CD4-positive, alpha-beta T cell treated with Interferon alpha-2 for 1 hour (primary cell): Measurements from ENCODE around the gene PABPC3.
A peak's percentile ranks its signal among the peaks of the same experiment; 100 is the strongest.

Source experiments
- DNase-seq, 2 donors: peaks; one replicate each; pipeline ENCODE4 v3.0.0-alpha.2; 2020 to 2022

Gene PABPC3

DNA sequence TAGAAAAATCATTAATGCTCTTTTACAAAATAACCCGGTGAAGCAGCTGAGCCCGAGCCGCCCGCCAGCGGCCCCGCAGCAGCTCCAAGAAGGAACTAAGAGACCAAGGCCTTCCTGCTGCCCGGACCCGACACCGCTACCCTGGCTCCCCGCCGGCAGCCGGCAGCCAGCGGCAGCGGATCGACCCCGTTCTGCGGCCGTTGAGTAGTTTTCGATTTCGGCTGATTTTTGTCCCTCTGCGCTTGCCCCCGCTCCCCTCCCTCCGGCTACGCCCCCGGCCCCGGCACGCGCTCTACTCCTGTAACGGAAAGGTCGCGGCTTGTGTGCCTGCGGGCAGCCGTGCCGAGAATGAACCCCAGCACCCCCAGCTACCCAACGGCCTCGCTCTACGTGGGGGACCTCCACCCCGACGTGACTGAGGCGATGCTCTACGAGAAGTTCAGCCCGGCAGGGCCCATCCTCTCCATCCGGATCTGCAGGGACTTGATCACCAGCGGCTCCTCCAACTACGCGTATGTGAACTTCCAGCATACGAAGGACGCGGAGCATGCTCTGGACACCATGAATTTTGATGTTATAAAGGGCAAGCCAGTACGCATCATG is at the start of gene PABPC3:
Gene PABPC3 (plus strand): TSS at position 286 of the 603 bp plus-strand sequence. CDS start 63 bp downstream, at position 349.
- DNase-seq: no peak

DNA sequence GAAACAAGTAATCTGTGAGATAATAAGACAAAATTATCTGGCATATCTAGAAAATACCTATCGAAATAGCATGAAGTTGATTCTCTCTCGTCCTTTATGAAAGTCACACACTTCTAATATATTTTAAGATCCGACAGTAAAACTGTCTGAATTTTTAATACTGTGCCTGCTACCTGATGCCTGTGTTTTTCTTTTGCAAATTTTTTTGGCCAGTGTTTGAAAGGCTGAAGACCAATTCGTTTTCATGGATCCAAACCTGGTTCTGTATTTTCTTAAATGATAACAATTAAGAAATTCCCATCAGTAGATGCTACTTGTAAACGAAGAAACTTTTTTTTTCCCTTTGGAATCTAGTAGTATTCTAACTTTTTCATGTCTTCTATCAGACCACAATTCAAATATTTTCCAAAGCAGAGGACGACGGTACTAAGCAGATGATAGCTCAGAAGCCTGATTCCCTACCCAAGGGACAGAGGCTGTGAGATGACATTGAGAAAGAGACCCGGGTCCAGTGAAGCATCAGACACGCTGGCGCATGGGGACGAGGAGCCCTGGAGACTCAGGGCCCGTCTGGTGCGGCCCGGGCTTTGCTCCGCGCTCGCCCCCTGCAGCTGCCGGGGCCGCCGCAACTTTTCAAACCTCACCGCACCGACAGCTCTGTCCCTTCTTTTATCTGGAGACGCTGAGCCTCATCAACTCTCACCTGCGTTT is 49.5 kb upstream of the PABPC3 start:
- DNase-seq: no peak

DNA sequence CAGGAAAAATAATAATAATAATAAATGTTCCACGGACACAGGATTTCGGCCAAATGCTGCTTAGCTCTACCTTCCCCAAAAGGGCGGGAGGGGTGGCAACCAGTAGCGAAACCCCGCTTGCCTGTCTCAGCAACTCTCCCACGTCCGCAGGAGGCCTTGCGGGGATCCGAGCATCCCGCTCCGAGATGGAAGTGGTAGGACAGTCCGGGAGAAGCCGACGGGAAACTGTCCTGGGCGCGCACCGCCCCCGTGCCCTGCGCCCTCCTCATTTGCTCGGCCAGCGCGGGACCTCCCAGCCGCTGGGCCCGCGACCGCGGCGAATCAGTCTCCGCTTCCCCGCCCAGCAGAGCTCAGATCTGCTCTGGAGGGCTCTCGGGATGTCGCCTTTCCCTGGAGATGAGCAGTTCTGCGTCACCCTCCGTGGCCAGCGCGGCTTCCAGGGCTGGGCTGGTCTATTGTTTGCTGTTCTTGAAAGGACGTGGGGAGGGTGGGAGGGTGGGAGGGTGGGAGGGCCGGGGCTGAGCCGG is 48.9 kb upstream of the PABPC3 start:
- DNase-seq: no peak

DNA sequence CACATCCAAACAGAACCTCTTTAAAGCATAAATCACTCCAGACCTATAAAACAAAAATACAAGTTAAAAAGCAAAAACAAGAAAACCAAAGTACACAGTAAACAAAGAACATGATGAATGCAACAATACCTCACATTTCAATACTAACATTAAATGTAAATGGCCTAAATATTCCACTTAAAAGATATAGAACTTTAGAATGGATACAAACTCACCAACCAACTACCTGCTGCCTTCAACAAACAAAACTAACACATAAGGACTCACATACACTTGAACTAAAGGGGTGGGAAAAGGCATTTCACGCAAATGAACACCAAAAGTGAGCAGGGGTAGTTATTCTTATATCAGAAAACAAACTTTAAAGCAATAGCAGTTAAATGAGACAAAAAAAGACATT is 44.9 kb upstream of the PABPC3 start:
- DNase-seq: no peak

DNA sequence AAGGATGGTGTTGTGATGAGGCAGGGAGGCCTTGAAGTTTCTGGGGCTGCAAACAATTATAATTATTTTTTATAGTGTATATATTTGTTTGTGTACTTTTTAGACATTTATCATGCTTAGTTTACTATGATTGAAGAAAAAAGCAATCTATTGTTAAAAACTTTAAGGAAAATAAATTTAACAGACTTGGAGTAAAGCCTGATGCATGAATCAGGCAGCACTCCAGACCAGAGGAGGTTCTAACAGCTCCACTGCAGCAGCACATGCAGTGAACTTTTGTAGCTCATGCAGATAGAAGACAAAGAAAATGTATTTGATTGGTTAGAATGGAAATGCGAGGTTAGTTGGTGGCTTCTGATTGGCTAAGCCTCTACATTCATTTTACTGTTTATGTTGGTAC is 36.8 kb upstream of the PABPC3 start:
- no peak for DNase-seq

DNA sequence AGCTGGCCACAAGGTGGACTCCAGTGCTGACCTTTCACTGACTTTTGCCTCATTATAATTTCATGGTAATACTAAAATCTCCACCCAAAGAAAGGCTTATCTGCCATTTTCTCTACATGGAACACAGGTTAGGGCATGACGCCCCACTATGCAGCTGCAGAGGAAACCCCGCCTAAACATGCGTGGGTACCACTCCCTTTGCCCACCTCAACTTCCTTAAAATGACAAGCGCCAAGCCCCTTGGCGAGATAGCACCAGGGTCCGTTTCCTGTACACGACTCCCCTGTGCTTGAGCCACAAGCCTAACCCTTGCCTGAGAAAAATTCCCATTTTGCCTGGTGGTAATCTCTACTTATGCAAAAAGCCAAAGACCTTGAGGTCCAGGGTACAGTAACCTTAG is 36.0 kb upstream of the PABPC3 start:
- DNase-seq: peak in 1 of 2 donors; percentile 10

DNA sequence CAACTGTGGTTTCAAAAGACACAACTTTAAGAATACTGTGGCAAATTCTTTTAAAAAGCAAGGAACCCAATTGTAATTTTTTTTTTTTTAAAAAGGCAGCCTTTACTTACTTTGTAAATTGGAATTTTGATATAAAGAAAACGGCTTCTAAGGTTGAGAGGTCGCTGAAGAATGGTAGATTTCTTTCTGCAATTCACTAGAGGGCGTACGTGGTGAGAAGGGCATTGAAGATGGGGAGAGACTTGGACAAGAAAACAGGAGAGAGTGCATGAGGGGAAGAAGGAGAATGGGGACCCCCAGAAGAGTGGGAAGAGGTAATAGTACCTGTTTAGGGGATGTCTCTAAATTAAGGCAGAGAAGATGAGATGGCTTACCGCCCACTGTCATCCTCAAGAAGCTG is 33.5 kb upstream of the PABPC3 start:
- DNase-seq: no peak

DNA sequence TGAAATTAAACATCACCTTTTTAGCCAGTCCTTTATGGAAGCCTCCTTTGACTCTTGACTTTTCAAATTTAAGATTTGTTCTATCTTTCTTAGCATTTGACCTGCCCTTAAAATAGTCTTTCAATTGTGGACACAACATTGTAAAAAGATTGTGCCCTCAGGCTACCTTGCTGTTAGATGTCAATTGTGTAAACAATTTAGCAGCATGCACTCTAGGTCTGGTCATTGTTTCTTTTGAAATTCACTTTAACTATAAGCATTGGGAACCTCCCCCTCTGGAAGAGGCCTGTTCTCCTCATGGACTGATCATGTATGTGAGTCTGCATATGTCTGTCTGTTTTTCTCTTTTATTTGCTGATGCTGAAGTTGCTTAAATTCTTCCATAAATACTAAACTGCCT is 31.5 kb upstream of the PABPC3 start:
- DNase-seq: no peak

DNA sequence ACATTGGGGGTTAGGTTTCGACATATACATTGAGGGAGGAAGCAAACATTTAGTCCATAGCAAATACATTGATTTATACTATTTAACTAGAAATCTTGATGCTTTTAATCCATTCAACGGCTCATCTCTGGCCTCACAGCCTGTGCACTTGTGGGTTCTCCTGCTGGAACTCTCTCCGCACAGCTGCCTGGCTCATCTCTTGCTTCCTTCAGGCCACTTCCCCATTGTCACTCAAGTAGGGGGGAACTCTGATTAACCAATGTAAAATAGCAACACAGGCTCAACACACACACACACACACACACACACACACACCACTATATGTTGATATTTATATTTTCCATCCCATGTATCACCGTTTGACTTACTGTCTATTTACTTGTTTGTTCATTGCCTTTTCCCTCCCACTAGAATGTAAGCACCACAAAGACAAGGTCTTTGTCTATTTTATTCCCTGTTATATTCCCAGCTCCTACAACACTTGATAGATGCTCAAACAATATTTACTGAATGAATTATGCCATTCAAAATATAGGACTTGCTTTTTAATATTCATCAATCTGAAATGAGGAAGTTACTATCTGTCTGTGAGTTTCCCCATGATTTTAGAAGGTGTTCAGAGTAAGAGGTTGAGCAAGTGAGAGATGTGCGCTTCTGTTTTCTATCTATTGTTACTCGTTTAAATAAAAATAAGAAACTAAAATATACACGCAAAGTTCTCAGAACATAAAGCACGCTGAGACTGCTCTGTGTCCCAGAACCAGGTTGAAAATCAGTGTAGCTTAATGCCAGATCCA is 29.8 kb upstream of the PABPC3 start:
- no peak for DNase-seq

DNA sequence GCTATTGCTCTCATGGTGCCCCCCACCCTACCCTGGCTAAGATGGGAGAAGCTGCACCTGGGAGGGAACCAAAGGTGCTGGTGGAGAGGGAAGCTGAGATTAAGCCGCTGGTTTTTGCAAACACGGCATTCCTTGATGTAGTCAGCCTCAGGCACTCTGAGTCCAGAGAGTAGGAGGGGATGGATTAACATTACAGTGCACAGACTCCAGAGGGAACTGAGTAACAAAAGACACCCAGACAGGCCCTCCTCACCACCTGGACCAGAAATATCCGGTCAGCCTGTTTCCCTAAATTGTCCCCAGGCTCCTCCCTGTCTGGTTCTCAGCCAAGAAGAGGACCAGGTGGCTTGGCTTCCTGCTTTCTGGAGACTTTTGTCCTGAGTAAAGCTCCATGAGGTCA is 28.9 kb upstream of the PABPC3 start:
- DNase-seq: no peak

DNA sequence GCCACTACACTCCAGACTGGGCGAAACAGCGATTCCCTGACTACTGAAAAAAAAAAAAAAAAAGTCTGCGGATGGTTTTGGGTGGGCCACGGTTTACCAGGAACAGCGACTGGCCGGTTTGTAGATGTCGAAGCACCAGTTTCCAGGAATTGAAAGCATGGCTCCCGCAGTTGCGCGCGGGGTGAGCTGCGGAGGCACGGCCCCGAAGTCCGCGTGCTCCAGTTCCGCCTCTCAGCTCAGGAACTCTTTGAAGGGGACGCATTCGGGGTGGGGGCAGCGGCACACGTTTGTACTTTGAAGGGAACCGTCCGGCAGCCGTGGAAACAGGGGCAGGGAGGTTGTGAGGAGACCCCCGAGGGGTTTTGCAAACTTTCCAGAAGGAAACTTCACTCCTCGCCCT is 27.1 kb upstream of the PABPC3 start:
- no peak for DNase-seq

DNA sequence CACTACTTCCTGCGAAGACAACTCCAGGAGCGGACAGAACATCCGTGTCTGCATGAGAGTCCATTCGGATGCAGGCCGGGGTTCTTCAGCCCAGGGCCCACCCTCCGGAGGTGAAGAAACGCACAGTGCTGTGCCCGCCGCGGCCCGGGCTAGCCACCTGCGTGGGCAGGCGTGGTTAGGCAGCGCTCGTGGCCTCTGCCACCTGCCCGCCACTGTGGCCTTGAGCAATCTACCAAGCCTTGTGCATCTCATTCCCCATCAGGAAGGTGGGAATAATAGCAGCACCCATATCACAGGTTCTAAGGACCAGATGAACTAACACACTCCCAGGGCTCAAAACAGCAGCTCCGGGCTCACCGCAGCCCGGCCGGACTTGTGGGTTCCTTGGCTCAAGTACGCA is 26.7 kb upstream of the PABPC3 start:
- no peak for DNase-seq

DNA sequence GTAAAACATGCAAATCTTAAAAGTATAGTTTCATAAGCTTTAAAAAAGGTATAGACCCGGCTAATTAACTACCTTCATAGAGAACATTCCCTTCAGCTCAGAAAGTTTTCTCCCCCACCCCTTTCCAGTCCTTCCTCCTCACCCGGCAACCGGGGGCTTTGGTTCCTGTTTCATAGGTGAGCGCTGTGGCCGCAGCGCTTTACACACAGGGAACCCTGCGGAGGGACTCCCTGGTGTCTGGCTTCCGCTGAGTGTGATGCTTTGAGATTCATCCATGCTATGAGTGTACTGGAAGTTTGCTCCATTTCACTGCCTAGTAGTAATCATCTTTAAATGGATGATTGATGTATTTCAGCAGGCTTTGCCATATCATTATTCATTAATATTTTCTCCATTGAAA is 26.0 kb upstream of the PABPC3 start:
- DNase-seq: no peak

DNA sequence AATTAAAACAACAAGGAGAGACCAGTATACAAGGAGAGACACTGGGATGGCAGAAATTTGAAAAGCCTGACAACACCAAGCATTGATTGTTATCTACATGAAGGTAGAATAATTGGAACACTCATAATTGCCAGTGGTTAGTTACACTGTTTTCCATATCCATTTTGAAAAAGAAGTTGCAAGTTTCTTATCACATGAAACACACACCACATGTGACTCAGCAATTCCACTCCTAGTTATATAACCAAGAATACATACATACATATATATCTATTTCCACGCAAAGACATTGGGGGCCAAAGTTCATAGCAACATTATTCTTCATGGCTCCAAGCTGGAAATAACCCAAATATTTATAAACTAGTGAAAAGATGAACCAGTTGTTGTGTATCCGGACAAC is 15.2 kb upstream of the PABPC3 start:
- no peak for DNase-seq

DNA sequence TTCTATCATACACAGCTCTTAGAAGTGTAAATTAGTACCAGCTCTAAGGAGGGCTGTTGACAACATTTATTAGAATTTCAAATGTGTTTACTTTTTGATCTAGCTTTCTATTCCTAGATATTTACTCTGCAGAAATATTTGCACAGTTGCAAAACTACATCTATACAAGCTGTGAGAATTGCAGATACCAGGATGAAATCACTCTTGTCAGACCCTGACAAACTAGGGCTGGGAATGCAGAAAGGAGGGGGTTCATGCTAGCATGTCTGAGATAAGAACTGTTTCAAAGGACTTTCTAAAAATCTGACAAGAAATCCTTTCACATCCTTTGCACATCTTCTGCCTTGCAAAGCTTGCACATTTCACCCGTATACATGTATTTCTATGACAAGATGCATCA is 11.8 kb upstream of the PABPC3 start:
- no peak for DNase-seq

DNA sequence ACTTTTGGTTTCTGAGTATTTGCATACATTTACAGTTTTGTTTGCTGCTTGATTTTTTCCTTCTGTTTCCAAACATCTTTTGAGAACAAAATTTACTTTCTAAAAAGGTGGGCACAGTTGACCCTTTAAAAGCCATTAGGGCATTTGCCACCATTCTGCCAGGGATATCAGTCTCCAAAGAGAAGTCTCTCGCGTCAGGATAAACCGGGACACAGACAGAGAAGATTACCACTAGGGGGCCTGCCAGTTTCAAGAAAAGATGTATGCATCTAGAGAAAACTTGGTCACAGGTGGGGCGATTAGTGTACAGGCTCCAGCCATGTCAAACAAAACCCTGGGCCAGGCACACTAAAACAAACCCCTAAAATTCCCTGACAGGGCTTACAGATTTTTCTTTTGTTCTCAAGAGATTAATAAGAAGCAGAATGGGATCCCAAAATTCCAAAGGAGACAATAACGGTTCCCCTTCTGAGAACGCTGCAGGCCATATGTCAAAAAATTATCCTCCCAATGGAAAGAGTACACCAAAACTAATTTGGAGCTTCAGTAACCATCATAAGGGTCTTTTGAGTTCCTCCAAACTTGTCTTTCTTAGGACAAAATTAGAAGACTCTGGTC is 10.7 kb upstream of the PABPC3 start:
- peak in 1 of 2 donors; percentile 3 for DNase-seq

DNA sequence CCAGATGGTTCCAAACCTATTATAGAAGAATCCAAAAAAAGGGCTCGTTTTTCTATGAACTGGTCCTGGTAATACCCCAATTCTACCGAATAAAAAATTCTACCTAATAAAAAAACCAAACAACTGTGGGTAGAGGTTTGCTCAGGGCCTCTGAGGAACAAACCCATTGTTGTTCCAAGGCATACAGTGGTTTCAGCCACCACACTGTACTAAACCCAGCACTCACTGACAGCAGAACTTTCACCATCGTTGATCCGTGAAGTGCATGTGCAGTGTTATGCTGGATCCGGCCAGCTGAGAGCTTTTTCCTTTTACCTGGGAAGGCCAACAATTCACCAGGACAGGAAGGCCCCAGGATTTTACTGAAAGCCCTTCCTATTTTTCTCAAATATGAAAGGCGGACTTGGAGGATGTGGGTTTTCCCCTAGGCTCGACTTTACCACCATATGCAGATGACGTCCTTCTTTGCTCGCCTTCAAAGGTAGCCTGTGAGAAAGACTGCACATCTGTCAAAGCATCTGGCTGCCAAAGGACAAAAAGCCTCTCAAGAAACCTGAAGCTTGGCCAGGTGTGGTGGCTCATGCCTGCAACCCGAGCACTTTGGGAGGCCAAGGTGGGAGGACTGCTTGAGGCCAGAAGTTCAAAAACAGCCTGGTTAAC is 7.2 kb upstream of the PABPC3 start:
- no peak for DNase-seq

DNA sequence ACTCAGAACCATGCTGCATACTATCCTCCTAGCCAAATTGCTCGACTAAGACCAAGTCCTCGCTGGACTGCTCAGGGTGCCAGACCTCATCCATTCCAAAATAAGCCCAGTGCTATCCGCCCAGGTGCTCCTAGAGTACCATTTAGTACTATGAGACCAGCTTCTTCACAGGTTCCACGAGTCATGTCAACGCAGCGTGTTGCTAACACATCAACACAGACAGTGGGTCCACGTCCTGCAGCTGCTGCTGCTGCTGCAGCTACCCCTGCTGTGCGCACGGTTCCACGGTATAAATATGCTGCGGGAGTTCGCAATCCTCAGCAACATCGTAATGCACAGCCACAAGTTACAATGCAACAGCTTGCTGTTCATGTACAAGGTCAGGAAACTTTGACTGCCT is 1.5 kb downstream of the PABPC3 start:
- DNase-seq: no peak

DNA sequence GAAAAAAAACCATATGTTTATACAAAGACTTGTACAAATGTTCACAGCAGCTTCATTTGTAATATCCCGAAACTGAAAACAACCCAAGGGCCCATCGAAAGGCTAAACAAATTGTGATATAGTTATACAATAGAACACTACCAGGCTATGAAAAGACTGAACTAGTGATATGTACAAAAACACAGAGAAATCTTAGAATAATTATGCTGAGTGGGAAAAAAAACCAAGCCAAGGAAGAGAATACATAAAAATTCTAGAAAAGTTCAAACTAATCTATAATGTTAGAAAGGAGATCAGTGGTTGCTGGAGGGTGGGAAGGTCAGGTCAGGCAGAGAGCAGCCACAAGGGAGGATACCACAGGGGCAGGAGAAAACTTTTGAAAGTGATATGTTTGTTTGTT is 7.8 kb downstream of the PABPC3 start:
- DNase-seq: no peak

DNA sequence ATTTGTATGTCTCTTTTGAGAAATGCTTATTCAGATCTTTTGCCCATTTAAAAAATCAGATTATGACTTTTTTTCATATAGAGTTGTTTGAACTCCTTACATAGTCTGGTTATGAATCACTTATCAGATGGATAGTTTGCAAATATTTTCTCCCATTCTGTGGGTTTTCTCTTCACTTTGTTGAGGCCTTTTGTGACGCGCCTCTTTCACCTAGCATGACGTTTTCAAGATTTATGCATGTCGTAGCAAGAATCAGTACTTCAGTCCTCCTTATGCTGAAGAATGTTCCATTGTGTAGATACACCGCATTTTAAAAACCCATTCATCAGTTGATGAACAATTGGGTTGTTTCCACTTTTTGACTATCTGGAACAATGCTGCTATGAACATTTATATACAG is 13.4 kb downstream of the PABPC3 start:
- no peak for DNase-seq

DNA sequence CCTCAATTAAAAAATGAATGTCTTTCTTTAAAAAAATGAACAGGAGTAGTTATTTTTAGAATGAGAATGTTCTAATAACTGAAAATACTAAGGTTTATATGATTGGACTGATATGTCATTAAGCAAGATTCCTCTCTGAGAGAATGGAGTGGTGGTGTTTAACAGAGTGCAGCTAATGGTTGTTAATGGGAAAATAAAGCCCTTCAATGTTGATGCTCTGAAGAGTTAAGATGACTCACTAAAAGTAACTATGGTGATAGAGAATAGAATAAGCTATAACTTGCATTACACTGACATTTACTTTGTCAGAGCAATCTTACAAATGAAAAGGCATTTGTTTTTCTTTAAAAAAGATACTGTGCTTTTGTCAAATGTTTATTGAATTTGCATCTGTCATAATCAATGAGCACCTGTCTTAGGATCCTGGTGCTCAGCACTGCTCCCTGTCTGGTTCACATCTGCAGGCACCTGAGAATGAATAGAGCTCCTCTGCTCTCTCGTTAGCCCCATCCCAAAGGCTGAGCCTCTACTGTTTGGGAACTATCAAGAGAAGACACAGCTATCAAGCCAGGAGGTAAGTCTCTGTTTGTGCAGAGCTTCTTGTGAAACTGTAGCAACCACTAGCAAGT is 15.1 kb downstream of the PABPC3 start:
- no peak for DNase-seq

DNA sequence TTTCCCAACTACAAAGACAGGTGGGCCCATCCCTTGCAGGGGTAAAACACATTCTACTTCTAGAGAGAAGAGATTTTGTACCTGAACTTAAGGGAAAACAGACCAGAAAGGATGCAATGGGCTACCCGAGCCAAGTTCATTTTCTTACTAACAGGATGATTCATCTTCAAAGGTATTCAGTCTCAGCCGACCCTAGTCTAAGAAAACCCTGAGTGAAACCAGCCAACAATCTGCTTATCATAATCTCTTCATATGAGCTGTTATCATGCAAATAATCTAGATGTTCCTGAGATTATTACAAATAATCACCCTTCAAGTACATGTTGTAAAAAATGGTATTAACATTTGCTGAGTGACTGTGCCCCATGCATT is 15.6 kb downstream of the PABPC3 start:
- DNase-seq: no peak
